ENCODE results near the gene TRAPPC10. TPM values are rescaled to one million over a fixed set of nuclear protein-coding genes. Genes with fewer than 3 reads are reported as not detected.

Gene TRAPPC10
- total RNA-seq, 4 donors from 2014 or later: 17.8 to 58.1 (median 32.4) TPM

DNA sequence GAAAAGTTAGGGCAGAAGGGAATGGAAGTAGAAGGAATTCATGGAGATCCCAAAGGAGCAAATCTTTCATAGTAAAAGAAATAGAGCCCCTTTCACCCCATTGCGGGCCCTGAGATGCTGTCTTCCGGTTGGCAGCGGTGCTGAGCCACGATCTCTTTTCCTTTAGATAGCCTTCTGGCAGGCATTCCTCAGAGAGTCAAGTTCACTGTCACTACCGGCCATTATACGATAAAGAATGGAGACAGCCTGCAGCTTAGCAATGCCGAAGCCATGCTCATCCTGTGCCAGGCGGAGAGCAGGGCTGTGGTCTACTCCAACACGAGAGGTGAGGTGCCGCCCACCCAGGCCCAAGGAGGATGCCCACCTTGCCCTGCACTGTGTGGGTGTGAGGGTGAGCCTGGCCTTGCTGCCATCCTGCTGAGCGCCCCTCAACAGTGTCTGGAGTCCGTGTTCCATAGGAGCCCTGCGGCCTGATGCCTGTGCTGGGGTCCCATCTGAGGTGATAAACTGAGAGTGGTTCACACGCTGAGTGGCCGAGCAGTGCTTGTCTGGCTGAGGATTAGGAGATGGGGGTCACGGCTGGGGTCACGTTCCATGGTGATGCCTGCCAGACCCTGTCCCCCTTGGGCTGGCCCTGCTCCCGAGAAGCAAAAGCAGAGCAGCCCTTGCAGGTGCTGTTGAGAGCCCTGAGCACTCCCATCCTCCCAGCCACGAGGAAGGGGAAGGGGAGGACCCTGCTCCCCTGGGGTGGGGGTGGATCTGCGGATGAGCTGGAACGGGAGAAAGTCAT is 74.7 kb downstream of the TRAPPC10 start:
- peaks cover 0 to 99% of the 10 kb centered on the region in 2 donors for H3K36me3 ChIP-seq
- WGBS, 2 donors (ENCODE audit: low coverage in 1 of 2): 74 to 85% methylated on average over 4 to 9 of the region's 21 CpGs
- peak overlapping the region in 3 of 4 donors; percentile 32 to 63 (median 57) for H3K27ac ChIP-seq
- TF ChIP-seq EP300 (IDR thresholded peaks at IDR 0.05): no peak
- no peak for TF ChIP-seq POLR2AphosphoS5 (IDR thresholded peaks at IDR 0.05)
- TF ChIP-seq, protein P1, sequence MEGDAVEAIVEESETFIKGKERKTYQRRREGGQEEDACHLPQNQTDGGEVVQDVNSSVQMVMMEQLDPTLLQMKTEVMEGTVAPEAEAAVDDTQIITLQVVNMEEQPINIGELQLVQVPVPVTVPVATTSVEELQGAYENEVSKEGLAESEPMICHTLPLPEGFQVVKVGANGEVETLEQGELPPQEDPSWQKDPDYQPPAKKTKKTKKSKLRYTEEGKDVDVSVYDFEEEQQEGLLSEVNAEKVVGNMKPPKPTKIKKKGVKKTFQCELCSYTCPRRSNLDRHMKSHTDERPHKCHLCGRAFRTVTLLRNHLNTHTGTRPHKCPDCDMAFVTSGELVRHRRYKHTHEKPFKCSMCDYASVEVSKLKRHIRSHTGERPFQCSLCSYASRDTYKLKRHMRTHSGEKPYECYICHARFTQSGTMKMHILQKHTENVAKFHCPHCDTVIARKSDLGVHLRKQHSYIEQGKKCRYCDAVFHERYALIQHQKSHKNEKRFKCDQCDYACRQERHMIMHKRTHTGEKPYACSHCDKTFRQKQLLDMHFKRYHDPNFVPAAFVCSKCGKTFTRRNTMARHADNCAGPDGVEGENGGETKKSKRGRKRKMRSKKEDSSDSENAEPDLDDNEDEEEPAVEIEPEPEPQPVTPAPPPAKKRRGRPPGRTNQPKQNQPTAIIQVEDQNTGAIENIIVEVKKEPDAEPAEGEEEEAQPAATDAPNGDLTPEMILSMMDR (IDR thresholded peaks at IDR 0.05): no peak
- no peak for TF ChIP-seq POLR2A (IDR thresholded peaks at IDR 0.05)
- H3K9me3 ChIP-seq: no peaks in the 10 kb centered on the region
- H3K4me3 ChIP-seq: no peak overlapping the region
- no peak for ATAC-seq
- H3K27me3 ChIP-seq: no peaks in the 10 kb centered on the region
- peaks cover 0 to 16% (median 0%) of the 10 kb centered on the region in 3 donors for H3K4me1 ChIP-seq

DNA sequence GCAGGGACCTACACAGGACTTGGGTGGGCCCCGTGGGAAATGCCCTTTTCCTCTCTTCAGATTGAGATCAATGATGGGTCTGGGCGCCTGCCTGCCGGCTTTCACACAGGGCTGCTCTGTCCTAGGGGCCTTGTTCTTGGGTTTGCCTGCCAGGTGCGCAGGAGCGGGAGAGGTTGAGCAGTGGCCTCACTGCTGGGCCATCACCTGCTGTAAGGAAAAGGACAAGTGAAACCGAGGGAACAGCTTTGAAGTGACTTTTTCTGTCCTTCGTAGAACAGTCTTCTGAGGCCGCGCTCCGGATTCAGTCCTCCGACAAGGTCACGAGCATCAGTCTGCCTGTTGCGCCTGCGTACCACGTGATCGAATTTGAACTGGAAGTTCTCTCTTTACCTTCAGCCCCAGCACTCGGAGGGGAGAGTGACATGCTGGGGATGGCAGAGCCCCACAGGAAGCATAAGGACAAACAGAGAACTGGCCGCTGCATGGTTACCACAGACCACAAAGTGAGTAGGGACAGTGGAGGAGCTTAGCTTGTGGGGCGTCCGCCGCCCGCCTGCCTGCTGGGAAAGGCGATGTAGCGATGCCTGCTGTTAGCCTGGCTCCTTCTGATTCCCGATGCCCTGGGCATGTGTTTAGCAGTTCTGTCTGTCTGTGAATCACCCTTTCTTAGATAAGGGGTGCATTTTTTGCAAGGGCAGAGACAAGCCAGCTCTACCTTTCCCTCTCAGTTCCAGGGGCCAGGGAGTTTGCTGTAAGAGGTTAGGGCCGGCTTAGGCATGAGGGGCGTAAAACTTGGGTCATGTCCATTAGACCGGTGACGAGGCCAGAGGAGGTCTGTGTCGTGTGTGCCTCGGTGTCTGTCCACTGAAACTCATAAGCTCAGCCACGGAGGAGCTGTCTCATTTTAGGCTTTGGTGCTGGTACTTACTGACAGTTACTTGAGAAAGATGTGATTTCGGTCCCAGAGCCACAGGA is 75.6 kb downstream of the TRAPPC10 start:
- Histone ChIP-seq H3K4me3 (no peak overlapping the region), H3K36me3 (peaks cover 0 to 99% of the 10 kb centered on the region in 2 donors), H3K27me3 (no peaks in the 10 kb centered on the region), H3K9me3 (no peaks in the 10 kb centered on the region), H3K4me1 (peaks cover 0 to 16% (median 0%) of the 10 kb centered on the region in 3 donors), H3K27ac (peak overlapping the region in 2 of 4 donors; percentile 32 to 63)
- TF ChIP-seq POLR2AphosphoS5 (IDR thresholded peaks at IDR 0.05) (no peak), POLR2A (IDR thresholded peaks at IDR 0.05) (no peak), EP300 (IDR thresholded peaks at IDR 0.05) (no peak)
- TF ChIP-seq, protein P1 (IDR thresholded peaks at IDR 0.05): no peak
- no peak for ATAC-seq
- 90 to 100% methylated on average over 1 to 14 of the region's 33 CpGs for WGBS, 2 donors (ENCODE audit: low coverage in 1 of 2)

DNA sequence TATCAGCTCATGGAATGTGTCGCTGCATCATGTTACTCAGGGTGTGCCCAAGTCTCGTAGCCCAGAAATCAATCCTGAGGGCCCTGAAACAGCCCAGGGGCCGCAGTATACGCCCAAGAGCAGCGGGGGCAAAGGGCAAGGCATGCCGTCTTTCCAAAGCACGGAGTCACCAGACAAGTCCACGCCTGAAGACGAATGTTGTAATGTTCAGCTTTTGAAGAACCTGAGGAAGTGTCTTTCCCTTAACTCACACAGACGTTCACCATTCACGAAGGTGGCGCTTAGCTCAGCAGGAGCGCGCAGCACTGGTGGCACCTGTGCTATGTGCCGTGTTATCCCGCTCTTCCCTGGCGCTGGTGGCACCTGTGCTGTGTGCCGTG is 76.3 kb downstream of the TRAPPC10 start:
- Histone ChIP-seq H3K9me3 (no peaks in the 10 kb centered on the region), H3K27ac (no peak overlapping the region), H3K36me3 (peaks cover 0 to 99% of the 10 kb centered on the region in 2 donors), H3K4me1 (peaks cover 0 to 16% (median 0%) of the 10 kb centered on the region in 3 donors), H3K4me3 (no peak overlapping the region), H3K27me3 (no peaks in the 10 kb centered on the region)
- TF ChIP-seq POLR2A (IDR thresholded peaks at IDR 0.05) (no peak), POLR2AphosphoS5 (IDR thresholded peaks at IDR 0.05) (no peak), EP300 (IDR thresholded peaks at IDR 0.05) (no peak)
- TF ChIP-seq, protein P1 (IDR thresholded peaks at IDR 0.05): no peak
- 63 to 81% methylated on average over 4 to 9 of the region's 18 CpGs for WGBS, 2 donors (ENCODE audit: low coverage in 1 of 2)
- no peak for ATAC-seq

DNA sequence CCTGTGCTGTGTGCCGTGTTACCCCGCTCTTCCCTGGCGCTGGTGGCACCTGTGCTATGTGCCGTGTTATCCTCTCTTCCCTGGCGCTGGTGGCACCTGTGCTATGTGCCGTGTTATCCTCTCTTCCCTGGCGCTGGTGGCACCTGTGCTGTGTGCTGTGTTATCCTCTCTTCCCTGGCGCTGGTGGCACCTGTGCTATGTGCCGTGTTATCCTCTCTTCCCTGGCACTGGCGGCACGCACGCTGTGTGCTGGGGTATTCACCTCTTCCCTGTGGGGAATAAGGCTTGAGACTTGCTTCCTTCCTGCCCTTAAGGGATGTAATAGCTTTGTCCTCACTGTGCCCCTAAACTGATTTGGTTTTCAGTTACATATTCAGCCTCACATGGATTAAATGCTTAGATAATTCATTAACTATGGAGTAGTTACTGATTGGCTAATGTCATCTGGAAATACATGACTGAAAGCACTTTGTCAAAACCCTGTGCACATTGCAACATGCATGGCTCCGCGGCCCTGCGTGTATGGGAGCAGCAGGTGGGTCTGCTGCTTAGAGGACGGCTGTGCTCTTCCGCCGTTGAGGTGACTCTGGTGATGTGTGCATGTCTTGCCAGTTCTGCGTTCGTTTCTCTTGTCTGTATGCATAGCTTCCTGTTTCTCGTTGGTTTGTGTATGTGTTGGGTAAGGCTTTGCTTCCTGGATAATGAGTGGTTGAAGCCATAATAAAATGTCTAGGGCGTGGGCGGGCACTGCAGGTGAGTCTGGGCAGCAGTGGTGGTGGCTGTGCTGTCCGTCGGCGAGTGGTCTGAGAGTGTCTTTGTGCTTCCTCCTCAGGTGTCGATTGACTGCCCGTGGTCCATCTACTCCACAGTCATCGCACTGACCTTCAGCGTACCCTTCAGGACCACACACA is 77.1 kb downstream of the TRAPPC10 start:
- no peak overlapping the region for H3K4me3 ChIP-seq
- no peaks in the 10 kb centered on the region for H3K27me3 ChIP-seq
- no peak overlapping the region for H3K27ac ChIP-seq
- no peak for TF ChIP-seq POLR2AphosphoS5 (IDR thresholded peaks at IDR 0.05)
- no peak for TF ChIP-seq EP300 (IDR thresholded peaks at IDR 0.05)
- TF ChIP-seq, protein P1 (IDR thresholded peaks at IDR 0.05): no peak
- TF ChIP-seq POLR2A (IDR thresholded peaks at IDR 0.05): no peak
- 89 to 94% methylated on average over 6 to 27 of the region's 30 CpGs for WGBS, 2 donors (ENCODE audit: low coverage in 1 of 2)
- no peak for ATAC-seq
- H3K4me1 ChIP-seq: peaks cover 0 to 16% (median 0%) of the 10 kb centered on the region in 3 donors
- no peaks in the 10 kb centered on the region for H3K9me3 ChIP-seq
- H3K36me3 ChIP-seq: peaks cover 0 to 99% of the 10 kb centered on the region in 2 donors
